NCI-H1105 treated with DMSO at 0.1 percent for 48 hours (cell line): Measurements from ENCODE around the gene RBM4.
A peak's percentile ranks its signal among the peaks of the same experiment; 100 is the strongest.

Experiments used
- DNase-seq: peaks from one replicate; lab custom pipeline; 2025; lab: John Stamatoyannopoulos, UW

The RBM4 gene

GRCh38 chr11:66689661-66690590, 51.4 kb downstream of the RBM4 start:
- no peak for DNase-seq

GRCh38 chr11:66691311-66691980, 52.9 kb downstream of the RBM4 start:
- no peak for DNase-seq

- no peak for DNase-seq
These were observed 53.9 kb downstream of the RBM4 start for GRCh38 chr11:66692446-66692845.

- DNase-seq: no peak
These were observed 54.4 kb downstream of the RBM4 start for GRCh38 chr11:66692871-66693331.

- no peak for DNase-seq
These were observed 55.0 kb downstream of the RBM4 start for GRCh38 chr11:66693356-66694055.

GRCh38 chr11:66694056-66694410, 55.5 kb downstream of the RBM4 start:
- no peak for DNase-seq

GRCh38 chr11:66694732-66695207, 56.3 kb downstream of the RBM4 start:
- DNase-seq: peak; percentile 88
